Measurements from ENCODE around the gene MMP21. TPM values are rescaled to one million over a fixed set of nuclear protein-coding genes. Genes with fewer than 3 reads are reported as not detected.

Gene MMP21
- total and polyA plus RNA-seq, 4 experiments from 2014 or later, result 0.61 to 0.79 TPM; not detected in 2

DNA sequence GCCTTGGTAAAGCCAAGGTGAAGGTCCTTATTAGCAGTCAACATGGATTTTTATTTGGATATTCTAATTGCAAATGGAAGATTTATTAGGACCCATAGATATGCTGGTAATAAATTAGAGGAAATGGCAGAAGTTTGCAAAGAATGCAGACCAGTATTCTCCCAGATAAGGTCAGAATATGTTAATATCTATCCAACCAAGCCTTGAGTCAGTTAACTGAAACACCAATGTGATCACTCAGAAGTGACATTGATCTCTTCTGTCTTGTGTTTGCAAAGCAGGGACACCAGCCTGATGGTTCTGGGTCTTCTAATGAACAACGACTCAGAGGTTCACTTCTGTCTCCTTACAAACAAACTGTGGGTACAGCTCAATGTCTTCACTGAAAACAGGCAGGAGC, 26.0 kb upstream of the MMP21 start:
- H3K4me1 ChIP-seq (ENCODE audit: insufficient read depth, low read length), result no peaks in the 10 kb centered on the region
- Mint-ChIP-seq H3K9me3 (no peaks in the 10 kb centered on the region), H3K4me3 (no peak overlapping the region), H3K4me1 (no peaks in the 10 kb centered on the region), H3K36me3 (peaks cover 30 to 63% of the 10 kb centered on the region in 2 donors), H3K27ac (peak overlapping the region in 1 of 7 donors; percentile 25), H3K27me3 (no peaks in the 10 kb centered on the region)
- peaks cover 16% of the 10 kb centered on the region for H3K36me3 ChIP-seq (ENCODE audit: insufficient read depth, low read length)
- no peaks in the 10 kb centered on the region for H3K9me3 ChIP-seq (ENCODE audit: control insufficient read depth in 1 of 2, low read length in 2 of 2)
- no peaks in the 10 kb centered on the region for H3K27me3 ChIP-seq (ENCODE audit: insufficient read depth, low read length)
- H3K4me3 ChIP-seq (ENCODE audit: low read length in 2 of 2), result no peak overlapping the region
- H3K27ac ChIP-seq (ENCODE audit: low read depth, low read length), result no peak overlapping the region
- no peak for DNase-seq
- intact Hi-C loops (cut with micrococcal nuclease), result no loop called here
- ChIA-PET POLR2A (ENCODE audit: partially characterized antibody) (no interaction called here), CTCF (ENCODE audit: partially characterized antibody) (no interaction called here)

- DNase-seq, result no peak
- H3K4me1 Mint-ChIP-seq, result no peaks in the 10 kb centered on the region
- intact Hi-C loops (cut with micrococcal nuclease), result no loop called here
- peak overlapping the region in 1 of 8 donors; percentile 31 for H3K4me3 Mint-ChIP-seq
- no peaks in the 10 kb centered on the region for H3K9me3 Mint-ChIP-seq
- no peaks in the 10 kb centered on the region for H3K9me3 ChIP-seq (ENCODE audit: control insufficient read depth in 1 of 2, low read length in 2 of 2)
- POLR2A ChIA-PET (ENCODE audit: partially characterized antibody), result no interaction called here
- CTCF ChIA-PET (ENCODE audit: partially characterized antibody), result no interaction called here
- H3K36me3 ChIP-seq (ENCODE audit: insufficient read depth, low read length), result peaks cover 19% of the 10 kb centered on the region
- H3K36me3 Mint-ChIP-seq, result peaks cover 20 to 57% of the 10 kb centered on the region in 2 donors
- H3K27me3 Mint-ChIP-seq, result no peaks in the 10 kb centered on the region
- H3K27ac ChIP-seq (ENCODE audit: low read depth, low read length), result no peak overlapping the region
- H3K4me1 ChIP-seq (ENCODE audit: insufficient read depth, low read length), result no peaks in the 10 kb centered on the region
- H3K27ac Mint-ChIP-seq, result peak overlapping the region in 4 of 7 donors; percentile 18 to 68 (median 34)
- no peak overlapping the region for H3K4me3 ChIP-seq (ENCODE audit: low read length in 2 of 2)
- no peaks in the 10 kb centered on the region for H3K27me3 ChIP-seq (ENCODE audit: insufficient read depth, low read length)
Measured at GRCh38 chr10:125799451-125800182, 24.0 kb upstream of the MMP21 start.

DNA sequence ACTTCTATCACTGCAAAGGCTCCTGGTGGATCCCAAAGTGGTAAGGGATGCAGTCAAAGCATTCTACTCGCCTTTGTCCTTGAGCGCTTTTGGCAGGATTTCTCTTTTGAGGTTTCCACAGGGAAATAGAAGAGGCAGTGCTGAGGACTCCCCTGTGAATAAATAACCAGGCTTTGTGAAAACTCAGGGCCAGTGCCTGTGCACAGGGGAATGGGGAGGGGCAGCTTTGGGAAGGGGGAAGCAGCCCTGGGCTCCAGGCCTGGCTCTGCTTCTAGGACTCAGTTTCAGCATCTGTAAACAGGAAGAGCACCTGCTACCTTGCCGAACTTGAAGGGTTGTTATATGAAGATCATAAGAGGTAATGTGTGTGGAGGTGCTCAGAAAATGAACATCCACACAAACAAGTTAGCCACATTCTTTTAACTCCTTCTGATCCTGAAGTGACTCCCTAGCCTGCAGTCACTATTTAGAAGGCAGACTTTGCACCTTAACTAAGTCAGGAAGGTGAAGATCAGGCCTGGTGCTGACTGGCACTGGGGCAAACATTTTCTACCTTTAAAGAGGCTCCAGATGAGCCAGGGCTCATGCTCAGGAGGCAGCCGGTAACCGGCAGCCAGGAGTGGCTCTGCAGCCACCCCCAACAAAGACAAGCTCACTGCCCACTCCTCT, 22.5 kb upstream of the MMP21 start:
- ChIA-PET CTCF (ENCODE audit: partially characterized antibody) (no interaction called here), POLR2A (ENCODE audit: partially characterized antibody) (no interaction called here)
- Histone ChIP-seq H3K36me3 (ENCODE audit: insufficient read depth, low read length) (peaks cover 29% of the 10 kb centered on the region), H3K27me3 (ENCODE audit: insufficient read depth, low read length) (no peaks in the 10 kb centered on the region), H3K4me1 (ENCODE audit: insufficient read depth, low read length) (no peaks in the 10 kb centered on the region), H3K9me3 (ENCODE audit: control insufficient read depth in 1 of 2, low read length in 2 of 2) (no peaks in the 10 kb centered on the region), H3K27ac (ENCODE audit: low read depth, low read length) (no peak overlapping the region), H3K4me3 (ENCODE audit: low read length in 2 of 2) (no peak overlapping the region)
- Mint-ChIP-seq H3K9me3 (no peaks in the 10 kb centered on the region), H3K4me1 (no peaks in the 10 kb centered on the region), H3K27ac (peak overlapping the region in 2 of 7 donors; percentile 30 to 63), H3K36me3 (peaks cover 31 to 58% of the 10 kb centered on the region in 2 donors), H3K4me3 (no peak overlapping the region), H3K27me3 (no peaks in the 10 kb centered on the region)
- DNase-seq, result no peak
- intact Hi-C loops (cut with micrococcal nuclease), result no loop called here

DNA sequence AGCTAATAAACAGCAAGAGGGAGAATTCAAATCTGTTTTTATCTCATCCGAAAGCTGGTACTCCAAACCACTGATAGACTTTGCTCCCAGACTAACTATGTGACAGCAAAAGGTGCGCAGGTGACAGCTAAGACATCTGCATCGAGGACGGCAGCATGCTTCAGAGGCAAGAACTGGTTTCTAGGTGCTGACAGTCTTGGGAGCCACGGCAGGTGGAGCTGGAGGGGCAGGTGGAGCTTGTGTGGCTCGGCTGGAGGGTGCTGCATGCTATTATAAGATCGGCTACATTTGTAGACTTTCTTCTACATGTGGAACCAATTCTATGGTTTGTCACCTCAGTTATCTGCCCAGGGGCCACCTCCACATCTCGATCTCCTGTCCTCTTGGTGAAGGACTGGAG, 21.8 kb upstream of the MMP21 start:
- ChIA-PET POLR2A (ENCODE audit: partially characterized antibody) (no interaction called here), CTCF (ENCODE audit: partially characterized antibody) (no interaction called here)
- Mint-ChIP-seq H3K4me1 (no peaks in the 10 kb centered on the region), H3K27me3 (no peaks in the 10 kb centered on the region), H3K36me3 (peaks cover 31 to 60% of the 10 kb centered on the region in 2 donors), H3K9me3 (no peaks in the 10 kb centered on the region), H3K4me3 (no peak overlapping the region), H3K27ac (peak overlapping the region in 2 of 7 donors; percentile 11 to 30)
- DNase-seq, result no peak
- Histone ChIP-seq H3K36me3 (ENCODE audit: insufficient read depth, low read length) (peaks cover 32% of the 10 kb centered on the region), H3K27ac (ENCODE audit: low read depth, low read length) (no peak overlapping the region), H3K27me3 (ENCODE audit: insufficient read depth, low read length) (no peaks in the 10 kb centered on the region), H3K9me3 (ENCODE audit: control insufficient read depth in 1 of 2, low read length in 2 of 2) (no peaks in the 10 kb centered on the region), H3K4me1 (ENCODE audit: insufficient read depth, low read length) (no peaks in the 10 kb centered on the region), H3K4me3 (ENCODE audit: low read length in 2 of 2) (no peak overlapping the region)
- intact Hi-C loops (cut with micrococcal nuclease), result no loop called here

GRCh38 chr10:125795637-125796190, 20.1 kb upstream of the MMP21 start:
- Mint-ChIP-seq H3K4me1 (no peaks in the 10 kb centered on the region), H3K4me3 (no peak overlapping the region), H3K36me3 (peaks cover 38 to 62% of the 10 kb centered on the region in 2 donors), H3K9me3 (no peaks in the 10 kb centered on the region), H3K27ac (peak overlapping the region in 4 of 7 donors; percentile 1 to 84 (median 46)), H3K27me3 (no peaks in the 10 kb centered on the region)
- CTCF ChIA-PET (ENCODE audit: partially characterized antibody), result no interaction called here
- no peaks in the 10 kb centered on the region for H3K4me1 ChIP-seq (ENCODE audit: insufficient read depth, low read length)
- no peaks in the 10 kb centered on the region for H3K27me3 ChIP-seq (ENCODE audit: insufficient read depth, low read length)
- no peak for DNase-seq
- H3K4me3 ChIP-seq (ENCODE audit: low read length in 2 of 2), result no peak overlapping the region
- intact Hi-C loops (cut with micrococcal nuclease), result no loop called here
- H3K27ac ChIP-seq (ENCODE audit: low read depth, low read length), result no peak overlapping the region
- H3K9me3 ChIP-seq (ENCODE audit: control insufficient read depth in 1 of 2, low read length in 2 of 2), result no peaks in the 10 kb centered on the region
- POLR2A ChIA-PET (ENCODE audit: partially characterized antibody), result no interaction called here
- peaks cover 35% of the 10 kb centered on the region for H3K36me3 ChIP-seq (ENCODE audit: insufficient read depth, low read length)

DNA sequence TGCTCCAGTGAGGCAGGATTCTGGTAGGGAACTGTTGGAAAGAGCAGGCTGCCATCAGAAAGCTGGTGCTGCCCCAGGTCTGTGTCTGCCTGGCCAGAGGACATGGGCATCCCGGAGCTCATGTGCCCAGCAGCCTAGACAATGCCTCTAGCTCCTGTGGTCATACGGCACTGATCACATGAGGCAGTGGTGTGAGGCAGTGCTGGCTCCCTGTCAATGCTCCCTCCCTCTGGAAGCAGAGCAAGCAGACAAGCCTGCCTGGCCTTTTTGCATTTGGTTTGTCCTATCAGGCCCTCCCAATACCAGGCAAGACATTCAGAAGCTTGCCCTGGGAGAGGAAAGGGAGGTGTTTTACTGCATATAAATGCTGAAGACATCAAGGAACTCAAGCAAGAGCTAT, 19.5 kb upstream of the MMP21 start:
- peaks cover under 1 to 2% (median under 1%) of the 10 kb centered on the region in 4 donors for H3K4me1 Mint-ChIP-seq
- peaks cover 35% of the 10 kb centered on the region for H3K36me3 ChIP-seq (ENCODE audit: insufficient read depth, low read length)
- intact Hi-C loops (cut with micrococcal nuclease), result no loop called here
- H3K27me3 Mint-ChIP-seq, result no peaks in the 10 kb centered on the region
- no peaks in the 10 kb centered on the region for H3K9me3 Mint-ChIP-seq
- no peak for DNase-seq
- CTCF ChIA-PET (ENCODE audit: partially characterized antibody), result no interaction called here
- H3K9me3 ChIP-seq (ENCODE audit: control insufficient read depth in 1 of 2, low read length in 2 of 2), result no peaks in the 10 kb centered on the region
- H3K27ac ChIP-seq (ENCODE audit: low read depth, low read length), result no peak overlapping the region
- POLR2A ChIA-PET (ENCODE audit: partially characterized antibody), result no interaction called here
- peaks cover 34 to 63% of the 10 kb centered on the region in 2 donors for H3K36me3 Mint-ChIP-seq
- H3K27me3 ChIP-seq (ENCODE audit: insufficient read depth, low read length), result no peaks in the 10 kb centered on the region
- H3K4me1 ChIP-seq (ENCODE audit: insufficient read depth, low read length), result no peaks in the 10 kb centered on the region
- H3K27ac Mint-ChIP-seq, result peak overlapping the region in 1 of 7 donors; percentile 32
- H3K4me3 ChIP-seq (ENCODE audit: low read length in 2 of 2), result no peak overlapping the region
- H3K4me3 Mint-ChIP-seq, result no peak overlapping the region

DNA sequence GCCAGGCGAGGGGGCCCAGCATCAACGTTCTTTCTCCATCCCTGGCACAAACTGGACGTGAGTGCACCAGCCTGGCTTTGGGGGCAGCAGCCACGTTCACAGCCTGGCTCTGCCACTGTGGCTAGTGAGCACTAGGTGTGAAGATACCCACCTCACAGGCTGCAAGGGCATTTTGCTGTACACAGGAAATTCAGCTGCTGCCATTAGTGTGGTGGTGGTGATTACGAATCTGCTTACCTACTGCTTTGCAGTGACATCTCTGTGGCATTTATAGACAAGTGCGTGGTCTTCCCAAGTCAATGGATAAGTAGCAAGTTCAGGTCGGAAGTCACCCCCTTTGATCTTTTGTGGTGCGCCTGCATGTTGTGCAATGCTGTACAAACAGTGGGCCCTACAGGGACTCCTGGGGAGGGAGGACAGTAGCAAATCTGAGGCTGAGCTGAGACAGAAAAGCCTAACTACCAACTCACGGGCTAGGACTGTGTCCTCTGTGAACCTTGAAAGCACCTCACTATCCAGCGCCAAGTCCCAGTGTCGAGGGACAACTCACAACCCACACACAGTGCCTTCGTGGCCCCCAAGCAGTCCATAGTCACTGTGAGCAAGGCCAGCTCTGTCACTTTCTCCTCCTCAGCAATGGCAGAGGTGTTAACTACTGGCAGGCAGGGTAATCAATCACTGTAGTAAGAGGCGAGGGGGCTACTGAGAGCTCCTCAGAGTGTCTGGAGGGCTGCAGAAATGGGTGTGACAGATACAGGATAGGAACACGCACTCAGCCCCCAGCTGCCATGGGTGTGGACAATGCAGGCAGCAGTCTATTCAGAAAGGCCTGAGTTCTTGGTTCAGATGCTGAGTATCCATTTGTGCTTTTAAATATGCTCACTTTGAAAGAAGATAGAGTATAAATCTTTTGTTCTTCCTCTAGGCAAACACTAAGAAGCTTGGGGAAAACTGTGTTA, 17.0 kb upstream of the MMP21 start:
- no peak overlapping the region for H3K27ac ChIP-seq (ENCODE audit: low read depth, low read length)
- no peaks in the 10 kb centered on the region for H3K9me3 ChIP-seq (ENCODE audit: control insufficient read depth in 1 of 2, low read length in 2 of 2)
- no peaks in the 10 kb centered on the region for H3K27me3 ChIP-seq (ENCODE audit: insufficient read depth, low read length)
- CTCF ChIA-PET (ENCODE audit: partially characterized antibody), result no interaction called here
- peaks cover 24% of the 10 kb centered on the region for H3K36me3 ChIP-seq (ENCODE audit: insufficient read depth, low read length)
- Mint-ChIP-seq H3K36me3 (peaks cover 34 to 61% of the 10 kb centered on the region in 2 donors), H3K4me1 (peaks cover 11 to 26% (median 19%) of the 10 kb centered on the region in 4 donors), H3K9me3 (no peaks in the 10 kb centered on the region), H3K4me3 (peak overlapping the region in 1 of 8 donors; percentile 42), H3K27me3 (no peaks in the 10 kb centered on the region), H3K27ac (peak overlapping the region in 5 of 7 donors; percentile 12 to 77 (median 18))
- POLR2A ChIA-PET (ENCODE audit: partially characterized antibody), result no interaction called here
- H3K4me3 ChIP-seq (ENCODE audit: low read length in 2 of 2), result no peak overlapping the region
- H3K4me1 ChIP-seq (ENCODE audit: insufficient read depth, low read length), result peaks cover 16% of the 10 kb centered on the region
- DNase-seq, result no peak
- intact Hi-C loops (cut with micrococcal nuclease), result no loop called here

Measured in CD4-positive, alpha-beta memory T cell (primary cell).